Measurements from ENCODE around the gene LRGUK.

GRCh38 chr7:134280508-134280907, 153.4 kb downstream of the LRGUK start:
- TF ChIP-seq, protein P1, sequence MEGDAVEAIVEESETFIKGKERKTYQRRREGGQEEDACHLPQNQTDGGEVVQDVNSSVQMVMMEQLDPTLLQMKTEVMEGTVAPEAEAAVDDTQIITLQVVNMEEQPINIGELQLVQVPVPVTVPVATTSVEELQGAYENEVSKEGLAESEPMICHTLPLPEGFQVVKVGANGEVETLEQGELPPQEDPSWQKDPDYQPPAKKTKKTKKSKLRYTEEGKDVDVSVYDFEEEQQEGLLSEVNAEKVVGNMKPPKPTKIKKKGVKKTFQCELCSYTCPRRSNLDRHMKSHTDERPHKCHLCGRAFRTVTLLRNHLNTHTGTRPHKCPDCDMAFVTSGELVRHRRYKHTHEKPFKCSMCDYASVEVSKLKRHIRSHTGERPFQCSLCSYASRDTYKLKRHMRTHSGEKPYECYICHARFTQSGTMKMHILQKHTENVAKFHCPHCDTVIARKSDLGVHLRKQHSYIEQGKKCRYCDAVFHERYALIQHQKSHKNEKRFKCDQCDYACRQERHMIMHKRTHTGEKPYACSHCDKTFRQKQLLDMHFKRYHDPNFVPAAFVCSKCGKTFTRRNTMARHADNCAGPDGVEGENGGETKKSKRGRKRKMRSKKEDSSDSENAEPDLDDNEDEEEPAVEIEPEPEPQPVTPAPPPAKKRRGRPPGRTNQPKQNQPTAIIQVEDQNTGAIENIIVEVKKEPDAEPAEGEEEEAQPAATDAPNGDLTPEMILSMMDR (IDR thresholded peaks at IDR 0.05 in 8 of 11, conservative IDR thresholded peaks at IDR 0.05 in 3 of 11), result no peak
- TF ChIP-seq POLR2AphosphoS5 (IDR thresholded peaks at IDR 0.05), result no peak

All from spleen (tissue), 7 donors.